GM19438 (cell line): ENCODE data around the gene TLCD2.
"Not testable (repeated sequence)": the region's sequence is repeated elsewhere in the genome, so short reads cannot be mapped to it uniquely, and the experiment has no call there.

Experiments
- ATAC-seq: cut with Tn5 transposase; IDR thresholded peaks from one replicate; pipeline ENCODE4 v1.9.1; 2021; ENCODE audit warnings: low read depth; ENCODE audit not compliant: unreplicated experiment

Gene TLCD2

GRCh38 chr17:1736348-1737281, 26.4 kb upstream of the TLCD2 start:
- no peak for ATAC-seq

GRCh38 chr17:1735834-1736347, 25.7 kb upstream of the TLCD2 start:
- no peak for ATAC-seq

GRCh38 chr17:1735418-1735817, 25.2 kb upstream of the TLCD2 start:
- ATAC-seq, result no peak

- ATAC-seq, result no peak
These were observed 23.6 kb upstream of the TLCD2 start for GRCh38 chr17:1733759-1734158.

- no peak for ATAC-seq
These were observed 22.7 kb upstream of the TLCD2 start for GRCh38 chr17:1732833-1733321.

- no peak for ATAC-seq
These were observed 22.2 kb upstream of the TLCD2 start for GRCh38 chr17:1732241-1732832.

GRCh38 chr17:1731194-1731506, 21.0 kb upstream of the TLCD2 start:
- ATAC-seq, result no peak

- no peak for ATAC-seq
These were observed 20.4 kb upstream of the TLCD2 start for GRCh38 chr17:1730326-1731193.

- ATAC-seq, result no peak
These were observed 19.8 kb upstream of the TLCD2 start for GRCh38 chr17:1729966-1730325.

GRCh38 chr17:1727876-1728630, 17.9 kb upstream of the TLCD2 start:
- ATAC-seq, result no peak

GRCh38 chr17:1727258-1727789, 17.1 kb upstream of the TLCD2 start:
- ATAC-seq, result no peak

GRCh38 chr17:1726626-1727257, 16.6 kb upstream of the TLCD2 start:
- no peak for ATAC-seq

GRCh38 chr17:1725642-1726511, 15.7 kb upstream of the TLCD2 start:
- ATAC-seq, result no peak

GRCh38 chr17:1724869-1725641, 14.9 kb upstream of the TLCD2 start:
- no peak for ATAC-seq

- no peak for ATAC-seq
These were observed 14.2 kb upstream of the TLCD2 start, which contains the start of gene WDR81 for GRCh38 chr17:1724351-1724868. Gene WDR81 (plus strand): TSS chr17:1724704. CDS start chr17:1724960, 256 bp downstream.

GRCh38 chr17:1722022-1722421, 11.8 kb upstream of the TLCD2 start:
- ATAC-seq, result not testable (repeated sequence)

GRCh38 chr17:1720856-1721386, 10.7 kb upstream of the TLCD2 start:
- no peak for ATAC-seq
